Measurements from ENCODE around the gene TPRN. TPM values are rescaled to one million over a fixed set of nuclear protein-coding genes. Genes with fewer than 3 reads are reported as not detected.

The TPRN gene
- total and polyA plus RNA-seq, 2 of the 4 experiments (the other 2 are of a cell fraction): 1.8 to 5.3 TPM

Small RNAs within 50 kb of the gene (microRNA-seq; reads per million reads assigned to microRNA genes)
- 0 reads per million in 2 experiments for gene MIR3621 (ENCODE audit: insufficient read depth in 1 of 2, insufficient read length in 1 of 2, unreplicated experiment in 1 of 2)

Small RNAs within 50 kb of the gene (small RNA-seq; reads per million reads assigned to genes)
- 0 reads per million in 5 experiments for gene MIR3621

Other genes with a start within 250 kb of the TPRN start
Only the 30 nearest of the 32 such genes appear.
- gene PTGDS, start 223.2 kb downstream of the TPRN start, total RNA-seq (2012; rRNA removed): not detected in 2 replicates
- gene PTGDS, start 223.2 kb downstream of the TPRN start, polyA plus RNA-seq (2012; rRNA removed): 0.87 and 1.2 TPM in 2 replicates
- not detected in 2 replicates for gene LCNL1, start 217.7 kb downstream of the TPRN start, total RNA-seq (2012; rRNA removed)
- gene LCNL1, start 217.7 kb downstream of the TPRN start, polyA plus RNA-seq (2012; rRNA removed): 0.13 and 0.15 TPM in 2 replicates
- gene PAXX, start 208.3 kb downstream of the TPRN start, total RNA-seq (2012; rRNA removed): 4.4 and 5.7 TPM in 2 replicates
- gene PAXX, start 208.3 kb downstream of the TPRN start, polyA plus RNA-seq (2012; rRNA removed): 24.6 and 30.2 TPM in 2 replicates
- gene CLIC3, start 204.2 kb downstream of the TPRN start, total RNA-seq (2012; rRNA removed): 0.18 and 0.28 TPM in 2 replicates
- 1.7 and 2.1 TPM in 2 replicates for gene CLIC3, start 204.2 kb downstream of the TPRN start, polyA plus RNA-seq (2012; rRNA removed)
- gene ABCA2, start 172.5 kb downstream of the TPRN start, total RNA-seq (2012; rRNA removed): 3.8 and 4.4 TPM in 2 replicates
- 46.0 and 52.3 TPM in 2 replicates for gene ABCA2, start 172.5 kb downstream of the TPRN start, polyA plus RNA-seq (2012; rRNA removed)
- gene FUT7, start 168.7 kb downstream of the TPRN start, total RNA-seq (2012; rRNA removed): not detected in 2 replicates
- not detected in 2 replicates for gene FUT7, start 168.7 kb downstream of the TPRN start, polyA plus RNA-seq (2012; rRNA removed)
- gene NPDC1, start 154.6 kb downstream of the TPRN start, total RNA-seq (2012; rRNA removed): 2.7 and 2.8 TPM in 2 replicates
- 58.1 and 74.0 TPM in 2 replicates for gene NPDC1, start 154.6 kb downstream of the TPRN start, polyA plus RNA-seq (2012; rRNA removed)
- gene ENTPD2, start 146.7 kb downstream of the TPRN start, total RNA-seq (2012; rRNA removed): not detected in 2 replicates
- gene ENTPD2, start 146.7 kb downstream of the TPRN start, polyA plus RNA-seq (2012; rRNA removed): not detected in 2 replicates
- 3.3 and 3.4 TPM in 2 replicates for gene SAPCD2, start 130.2 kb downstream of the TPRN start, total RNA-seq (2012; rRNA removed)
- 4.9 and 6.4 TPM in 2 replicates for gene SAPCD2, start 130.2 kb downstream of the TPRN start, polyA plus RNA-seq (2012; rRNA removed)
- 2.3 and 2.5 TPM in 2 replicates for gene UAP1L1, start 123.2 kb downstream of the TPRN start, total RNA-seq (2012; rRNA removed)
- gene UAP1L1, start 123.2 kb downstream of the TPRN start, polyA plus RNA-seq (2012; rRNA removed): 8.7 and 9.8 TPM in 2 replicates
- gene MAN1B1, start 113.8 kb downstream of the TPRN start, total RNA-seq (2012; rRNA removed): 25.0 and 28.7 TPM in 2 replicates
- gene MAN1B1, start 113.8 kb downstream of the TPRN start, polyA plus RNA-seq (2012; rRNA removed): 49.8 and 55.1 TPM in 2 replicates
- 14.2 and 14.9 TPM in 2 replicates for gene DPP7, start 86.0 kb downstream of the TPRN start, total RNA-seq (2012; rRNA removed)
- gene DPP7, start 86.0 kb downstream of the TPRN start, polyA plus RNA-seq (2012; rRNA removed): 76.4 and 88.2 TPM in 2 replicates
- not detected in 2 replicates for gene GRIN1, start 61.6 kb downstream of the TPRN start, total RNA-seq (2012; rRNA removed)
- 0.04 and 0.09 TPM in 2 replicates for gene GRIN1, start 61.6 kb downstream of the TPRN start, polyA plus RNA-seq (2012; rRNA removed)
- gene LRRC26, start 30.7 kb downstream of the TPRN start, total RNA-seq (2012; rRNA removed): not detected in 2 replicates
- not detected in 2 replicates for gene LRRC26, start 30.7 kb downstream of the TPRN start, polyA plus RNA-seq (2012; rRNA removed)
- gene TMEM210, start 28.7 kb downstream of the TPRN start, total RNA-seq (2012; rRNA removed): not detected in 2 replicates
- gene TMEM210, start 28.7 kb downstream of the TPRN start, polyA plus RNA-seq (2012; rRNA removed): not detected in 2 replicates
- gene ANAPC2, start 12.2 kb downstream of the TPRN start, total RNA-seq (2012; rRNA removed): 9.3 and 9.4 TPM in 2 replicates
- gene ANAPC2, start 12.2 kb downstream of the TPRN start, polyA plus RNA-seq (2012; rRNA removed): 29.5 and 34.3 TPM in 2 replicates
- gene SSNA1, start 12.1 kb downstream of the TPRN start, total RNA-seq (2012; rRNA removed): 55.7 and 63.9 TPM in 2 replicates
- gene SSNA1, start 12.1 kb downstream of the TPRN start, polyA plus RNA-seq (2012; rRNA removed): 86.7 and 107 TPM in 2 replicates
- gene TMEM203, start 4.9 kb upstream of the TPRN start, total RNA-seq (2012; rRNA removed): 18.8 and 20.8 TPM in 2 replicates
- 39.1 and 40.6 TPM in 2 replicates for gene TMEM203, start 4.9 kb upstream of the TPRN start, polyA plus RNA-seq (2012; rRNA removed)
- gene NDOR1, start 5.0 kb upstream of the TPRN start, total RNA-seq (2012; rRNA removed): 0.90 and 1.1 TPM in 2 replicates
- 10.6 and 14.0 TPM in 2 replicates for gene NDOR1, start 5.0 kb upstream of the TPRN start, polyA plus RNA-seq (2012; rRNA removed)
- gene RNF208, start 21.5 kb upstream of the TPRN start, total RNA-seq (2012; rRNA removed): not detected in 2 replicates
- gene RNF208, start 21.5 kb upstream of the TPRN start, polyA plus RNA-seq (2012; rRNA removed): 1.2 and 1.6 TPM in 2 replicates
- 0.18 TPM in 1 of 2 replicates, not detected in the other for gene CYSRT1, start 24.4 kb upstream of the TPRN start, total RNA-seq (2012; rRNA removed)
- 0.84 and 0.93 TPM in 2 replicates for gene CYSRT1, start 24.4 kb upstream of the TPRN start, polyA plus RNA-seq (2012; rRNA removed)
- gene RNF224, start 26.8 kb upstream of the TPRN start, total RNA-seq (2012; rRNA removed): not detected in 2 replicates
- not detected in 2 replicates for gene RNF224, start 26.8 kb upstream of the TPRN start, polyA plus RNA-seq (2012; rRNA removed)
- not detected in 2 replicates for gene SLC34A3, start 30.2 kb upstream of the TPRN start, total RNA-seq (2012; rRNA removed)
- gene SLC34A3, start 30.2 kb upstream of the TPRN start, polyA plus RNA-seq (2012; rRNA removed): not detected in 2 replicates
- 236 and 237 TPM in 2 replicates for gene TUBB4B, start 40.5 kb upstream of the TPRN start, total RNA-seq (2012; rRNA removed)
- gene TUBB4B, start 40.5 kb upstream of the TPRN start, polyA plus RNA-seq (2012; rRNA removed): 529 and 613 TPM in 2 replicates
- gene STPG3, start 50.5 kb upstream of the TPRN start, total RNA-seq (2012; rRNA removed): not detected in 2 replicates
- gene STPG3, start 50.5 kb upstream of the TPRN start, polyA plus RNA-seq (2012; rRNA removed): not detected in 2 replicates
- gene NELFB, start 54.6 kb upstream of the TPRN start, total RNA-seq (2012; rRNA removed): 36.7 and 36.9 TPM in 2 replicates
- 65.1 and 66.0 TPM in 2 replicates for gene NELFB, start 54.6 kb upstream of the TPRN start, polyA plus RNA-seq (2012; rRNA removed)
- gene TOR4A, start 77.0 kb upstream of the TPRN start, total RNA-seq (2012; rRNA removed): 9.7 and 11.4 TPM in 2 replicates
- 22.9 and 28.4 TPM in 2 replicates for gene TOR4A, start 77.0 kb upstream of the TPRN start, polyA plus RNA-seq (2012; rRNA removed)
- gene NRARP, start 101.5 kb upstream of the TPRN start, total RNA-seq (2012; rRNA removed): not detected in 2 replicates
- gene NRARP, start 101.5 kb upstream of the TPRN start, polyA plus RNA-seq (2012; rRNA removed): 0.15 and 0.39 TPM in 2 replicates
- 1.1 and 1.7 TPM in 2 replicates for gene EXD3, start 222.4 kb upstream of the TPRN start, total RNA-seq (2012; rRNA removed)
- 7.4 and 10.2 TPM in 2 replicates for gene EXD3, start 222.4 kb upstream of the TPRN start, polyA plus RNA-seq (2012; rRNA removed)
- not detected in 2 replicates for gene NOXA1, start 222.7 kb upstream of the TPRN start, total RNA-seq (2012; rRNA removed)
- 0.16 and 0.17 TPM in 2 replicates for gene NOXA1, start 222.7 kb upstream of the TPRN start, polyA plus RNA-seq (2012; rRNA removed)